SK-N-SH treated with all-trans-retinoic acid at 6 μM for 48 hours (cell line): Measurements from ENCODE around the gene GZMM.

ENCODE experiments used
- ATAC-seq: fragments of 200-7000 bp; cut with Tn5 transposase; 3 replicates; pipeline ENCODE4 v1.9.1; 2020; ENCODE audit warnings: mild to moderate bottlenecking, moderate library complexity
- ARNTL ChIP-seq: fragments of 450-650 bp; formaldehyde crosslinking; IDR thresholded peaks from 2 replicates; pipeline ENCODE4 v1.5.0; 2020; ENCODE audit warnings: low read depth, mild to moderate bottlenecking, moderate library complexity, borderline replicate concordance
- BACH2 ChIP-seq: fragments of 250-450 bp; sonication (Bioruptor Pico); IDR thresholded peaks from 2 replicates; pipeline ENCODE4 v1.9.0; 2021; ENCODE audit warnings: mild to moderate bottlenecking, borderline replicate concordance
- CREB5 ChIP-seq: fragments of 250-450 bp; sonication (Bioruptor Pico); IDR thresholded peaks from 2 replicates; pipeline ENCODE4 v1.5.1; 2020; ENCODE audit warnings: low read depth, mild to moderate bottlenecking, moderate library complexity
- CSDC2 ChIP-seq: fragments of 250-450 bp; sonication (Bioruptor Pico); IDR thresholded peaks from 2 replicates; pipeline ENCODE4 v1.5.0; 2020; ENCODE audit warnings: mild to moderate bottlenecking, moderate library complexity
- CSRNP3 ChIP-seq: fragments of 250-450 bp; sonication (Bioruptor Pico); IDR thresholded peaks from 2 replicates; pipeline ENCODE4 v1.5.1; 2021; ENCODE audit warnings: mild to moderate bottlenecking, moderate library complexity
- ESRRG ChIP-seq: fragments of 250-450 bp; sonication (Bioruptor Pico); IDR thresholded peaks from 2 replicates; pipeline ENCODE4 v1.6.1; 2021; ENCODE audit warnings: mild to moderate bottlenecking
- GLIS3 ChIP-seq: fragments of 250-450 bp; sonication (Bioruptor Pico); IDR thresholded peaks from 2 replicates; pipeline ENCODE4 v1.5.0; 2020; ENCODE audit warnings: mild to moderate bottlenecking, moderate library complexity
- ISL1 ChIP-seq: fragments of 250-450 bp; sonication (Bioruptor Pico); IDR thresholded peaks from 2 replicates; pipeline ENCODE4 v2.1.2; 2022; ENCODE audit warnings: mild to moderate bottlenecking, moderate library complexity
- OSR1 ChIP-seq: fragments of 250-450 bp; sonication (Bioruptor Pico); IDR thresholded peaks from 2 replicates; pipeline ENCODE4 v1.8.0; 2022; ENCODE audit warnings: moderate library complexity, mild to moderate bottlenecking, inconsistent platforms
- PATZ1 ChIP-seq: fragments of 250-450 bp; sonication (Bioruptor Pico); IDR thresholded peaks from 2 replicates; pipeline ENCODE4 v1.8.0; 2020; ENCODE audit warnings: mild to moderate bottlenecking, moderate library complexity, borderline replicate concordance
- PPARA ChIP-seq: fragments of 250-450 bp; sonication (Bioruptor Pico); IDR thresholded peaks from 2 replicates; pipeline ENCODE4 v1.5.0; 2020; ENCODE audit warnings: mild to moderate bottlenecking, borderline replicate concordance
- RARB ChIP-seq: fragments of 250-450 bp; sonication (Bioruptor Pico); IDR thresholded peaks from 2 replicates; pipeline ENCODE4 v1.8.0; 2021; ENCODE audit warnings: mild to moderate bottlenecking, moderate library complexity
- SNAI2 ChIP-seq: fragments of 250-450 bp; sonication (Bioruptor Pico); IDR thresholded peaks from 2 replicates; pipeline ENCODE4 v1.5.0; 2020; ENCODE audit warnings: mild to moderate bottlenecking, moderate library complexity
- TCF4 ChIP-seq: fragments of 250-450 bp; sonication (Bioruptor Pico); IDR thresholded peaks from 2 replicates; pipeline ENCODE4 v1.8.0; 2021; ENCODE audit warnings: mild to moderate bottlenecking, moderate library complexity, borderline replicate concordance
- TOX ChIP-seq: fragments of 250-450 bp; sonication (Bioruptor Pico); IDR thresholded peaks from 2 replicates; pipeline ENCODE4 v1.8.0; 2021; ENCODE audit warnings: mild to moderate bottlenecking, moderate library complexity, borderline replicate concordance
- TSHZ2 ChIP-seq: fragments of 250-450 bp; sonication (Bioruptor Pico); IDR thresholded peaks from 2 replicates; pipeline ENCODE4 v1.5.0; 2020; ENCODE audit warnings: mild to moderate bottlenecking, moderate library complexity
- ZC3H10 ChIP-seq: fragments of 250-450 bp; sonication (Bioruptor Pico); IDR thresholded peaks from 2 replicates; pipeline ENCODE4 v1.5.1; 2021; ENCODE audit warnings: mild to moderate bottlenecking, moderate library complexity
- ZFP30 ChIP-seq: fragments of 450-650 bp; formaldehyde crosslinking; IDR thresholded peaks from 2 replicates; pipeline ENCODE4 v1.5.0; 2022; ENCODE audit warnings: mild to moderate bottlenecking, moderate library complexity
- ZNF565 ChIP-seq: fragments of 450-650 bp; formaldehyde crosslinking; conservative IDR thresholded peaks from 2 replicates; pipeline ENCODE4 v1.5.0; 2020; ENCODE audit warnings: low read depth, mild to moderate bottlenecking, moderate library complexity
- ZNF70 ChIP-seq: fragments of 450-650 bp; formaldehyde crosslinking; IDR thresholded peaks from 2 replicates; pipeline ENCODE4 v1.5.0; 2020; ENCODE audit warnings: mild to moderate bottlenecking, moderate library complexity
- ZNF8 ChIP-seq: fragments of 450-650 bp; formaldehyde crosslinking; IDR thresholded peaks from 2 replicates; pipeline ENCODE4 v1.5.0; 2020; ENCODE audit warnings: mild to moderate bottlenecking, moderate library complexity
- TF ChIP-seq, protein P1 (sequence below): fragments of 250-450 bp; sonication (Bioruptor Pico); IDR thresholded peaks from 2 replicates; pipeline ENCODE4 v1.8.0; 2021; ENCODE audit warnings: low read depth, mild to moderate bottlenecking, moderate library complexity, borderline replicate concordance

GZMM gene

DNA sequence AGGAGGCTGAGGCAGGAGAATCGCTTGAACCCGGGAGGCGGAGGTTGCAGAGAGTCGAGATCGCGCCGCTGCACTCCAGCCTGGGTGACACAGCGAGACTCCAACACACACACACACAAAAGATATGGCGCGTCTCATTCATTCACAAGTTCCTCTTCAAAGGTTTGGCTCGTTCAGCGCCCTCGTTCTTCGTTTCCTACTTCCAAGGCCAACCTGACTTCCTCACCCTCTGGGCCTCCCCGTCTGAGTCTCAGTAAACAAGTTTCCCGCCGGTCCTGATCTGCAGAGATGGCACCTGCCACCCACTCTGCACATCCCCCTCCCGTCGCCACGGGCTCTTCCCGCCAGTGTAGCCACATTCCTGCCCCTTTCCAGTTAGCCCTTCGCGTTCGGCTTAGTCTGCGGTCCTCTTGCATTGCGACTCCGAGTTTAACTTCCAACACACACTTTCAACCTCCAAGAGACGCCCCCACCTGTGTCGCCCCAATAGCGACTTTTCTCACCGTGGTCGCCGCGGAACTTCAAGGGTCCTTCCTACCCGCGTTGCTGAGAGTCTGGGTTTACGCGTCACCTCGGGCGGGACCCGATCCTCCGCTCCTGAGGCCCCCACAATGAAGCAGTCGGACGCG is 27.2 kb downstream of the GZMM start:
- TF ChIP-seq GLIS3 (CRISPR knock-in tag), result no peak
- no peak for TF ChIP-seq ISL1
- TF ChIP-seq ZC3H10 (CRISPR knock-in tag), result no peak
- TF ChIP-seq TCF4 (CRISPR knock-in tag), result no peak
- no peak for TF ChIP-seq BACH2 (CRISPR knock-in tag)
- no peak for TF ChIP-seq PPARA
- TF ChIP-seq TOX (CRISPR knock-in tag), result no peak
- TF ChIP-seq ESRRG, result no peak
- TF ChIP-seq, protein P1, sequence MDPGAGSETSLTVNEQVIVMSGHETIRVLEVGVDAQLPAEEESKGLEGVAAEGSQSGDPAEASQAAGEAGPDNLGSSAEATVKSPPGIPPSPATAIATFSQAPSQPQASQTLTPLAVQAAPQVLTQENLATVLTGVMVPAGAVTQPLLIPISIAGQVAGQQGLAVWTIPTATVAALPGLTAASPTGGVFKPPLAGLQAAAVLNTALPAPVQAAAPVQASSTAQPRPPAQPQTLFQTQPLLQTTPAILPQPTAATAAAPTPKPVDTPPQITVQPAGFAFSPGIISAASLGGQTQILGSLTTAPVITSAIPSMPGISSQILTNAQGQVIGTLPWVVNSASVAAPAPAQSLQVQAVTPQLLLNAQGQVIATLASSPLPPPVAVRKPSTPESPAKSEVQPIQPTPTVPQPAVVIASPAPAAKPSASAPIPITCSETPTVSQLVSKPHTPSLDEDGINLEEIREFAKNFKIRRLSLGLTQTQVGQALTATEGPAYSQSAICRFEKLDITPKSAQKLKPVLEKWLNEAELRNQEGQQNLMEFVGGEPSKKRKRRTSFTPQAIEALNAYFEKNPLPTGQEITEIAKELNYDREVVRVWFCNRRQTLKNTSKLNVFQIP (CRISPR knock-in tag), result no peak
- no peak for TF ChIP-seq TSHZ2 (CRISPR knock-in tag)
- no peak for TF ChIP-seq ZNF565 (CRISPR knock-in tag)
- no peak for TF ChIP-seq ZNF70 (CRISPR knock-in tag)
- no peak for TF ChIP-seq CSRNP3 (CRISPR knock-in tag)
- TF ChIP-seq RARB (CRISPR knock-in tag), result no peak
- TF ChIP-seq PATZ1 (CRISPR knock-in tag), result no peak
- no peak for TF ChIP-seq OSR1 (CRISPR knock-in tag)
- TF ChIP-seq SNAI2 (CRISPR knock-in tag), result no peak
- TF ChIP-seq ARNTL (CRISPR knock-in tag), result no peak
- TF ChIP-seq CREB5 (CRISPR knock-in tag), result no peak
- no peak for TF ChIP-seq ZFP30 (CRISPR knock-in tag)

DNA sequence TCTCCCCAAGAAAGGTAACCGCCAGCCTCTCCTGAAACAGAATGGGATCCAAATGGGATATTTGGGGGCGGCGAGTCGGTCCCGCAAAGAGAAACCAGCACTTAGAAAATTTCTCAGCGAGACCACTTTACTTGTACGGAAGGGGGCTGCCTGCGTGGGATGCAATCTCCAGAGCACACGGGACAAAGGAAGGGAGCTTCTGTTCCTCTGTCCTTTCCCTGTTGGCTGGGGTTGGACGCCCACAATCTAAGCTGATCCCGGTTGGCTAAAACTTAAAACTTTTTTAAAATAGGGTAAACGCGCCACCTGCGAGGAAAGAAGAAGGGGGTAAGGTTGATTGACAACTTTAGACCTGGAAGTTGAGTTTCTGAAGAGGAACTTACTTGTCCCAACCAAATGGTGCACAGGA is 27.7 kb downstream of the GZMM start:
- TF ChIP-seq TSHZ2 (CRISPR knock-in tag), result no peak
- no peak for TF ChIP-seq CSRNP3 (CRISPR knock-in tag)
- TF ChIP-seq ZNF70 (CRISPR knock-in tag), result no peak
- TF ChIP-seq CSDC2 (CRISPR knock-in tag), result no peak
- no peak for TF ChIP-seq ZNF565 (CRISPR knock-in tag)
- TF ChIP-seq GLIS3 (CRISPR knock-in tag), result no peak
- no peak for TF ChIP-seq RARB (CRISPR knock-in tag)
- TF ChIP-seq SNAI2 (CRISPR knock-in tag), result no peak
- TF ChIP-seq ZNF8 (CRISPR knock-in tag), result no peak
- TF ChIP-seq ARNTL (CRISPR knock-in tag), result no peak
- no peak for TF ChIP-seq TOX (CRISPR knock-in tag)
- no peak for TF ChIP-seq TCF4 (CRISPR knock-in tag)
- no peak for TF ChIP-seq ZC3H10 (CRISPR knock-in tag)
- no peak for TF ChIP-seq PPARA
- ATAC-seq, result no peak

More for the DNA sequence above, 27.2 kb downstream of the GZMM start:
- no peak for ATAC-seq
